Vagina (tissue), 2 donors: ENCODE measurements around the gene RNU2-1.
"Not testable (repeated sequence)": the region's sequence is repeated elsewhere in the genome, so short reads cannot be mapped to it uniquely, and the experiment has no call there.

Experiments
- CTCF ChIP-seq, 3 experiments: fragments of 450-650 bp in 2 of 3; fragments of 200-600 bp in 1 of 3; sonication (generic) in 1 of 3; IDR thresholded peaks; one replicate each; pipeline ENCODE4 v1.5.1; 2017 to 2019; ENCODE audit warnings: antibody characterized with exemption in 3 of 3, mild to moderate bottlenecking in 2 of 3, moderate library complexity in 2 of 3
- POLR2A ChIP-seq, 2 donors: fragments of 450-650 bp; IDR thresholded peaks; one replicate each; pipeline ENCODE4 v1.6.1; 2017; ENCODE audit warnings: antibody characterized with exemption in 2 of 2, mild to moderate bottlenecking in 2 of 2, moderate library complexity in 2 of 2

GRCh38 chr17:43270552-43271504, 37.1 kb upstream of the RNU2-1 start:
- TF ChIP-seq CTCF, POLR2A (IDR thresholded peaks at IDR 0.05): not testable (repeated sequence)
